ENCODE data around the gene CSGALNACT2. TPM values are rescaled to one million over a fixed set of nuclear protein-coding genes. Genes with fewer than 3 reads are reported as not detected.
A peak's percentile ranks its signal among the peaks of the same experiment; 100 is the strongest.

Gene CSGALNACT2
- total and polyA plus RNA-seq, 11 donors, result 2.6 to 17.7 (median 8.8) TPM

DNA sequence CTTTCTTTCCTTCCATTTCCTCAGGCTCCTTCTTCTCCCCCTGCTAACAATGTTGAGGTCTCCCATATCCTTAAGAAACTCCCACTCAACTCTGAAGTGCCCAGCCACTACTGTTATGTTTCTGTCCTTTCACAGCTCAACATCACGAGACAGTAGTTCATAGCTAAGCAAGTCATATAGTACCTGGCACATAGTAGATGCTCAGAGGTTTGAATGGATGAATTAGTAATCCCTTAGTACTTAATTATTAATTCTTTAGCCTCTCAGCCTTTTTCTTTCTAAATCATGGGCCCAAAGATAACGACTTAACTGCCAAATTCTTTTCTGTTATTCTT, 22.6 kb downstream of the CSGALNACT2 start:
- WGBS, 4 donors, result 91 to 93% (median 93%) methylated on average over 2 of the region's 2 CpGs
- peaks cover 0 to 40% (median 0%) of the 10 kb centered on the region in 12 donors for H3K4me1 ChIP-seq
- H3K27ac ChIP-seq, result peak overlapping the region in 1 of 12 donors; percentile 61
- peaks cover 0 to 47% (median 29%) of the 10 kb centered on the region in 9 donors for H3K36me3 ChIP-seq
- DNase-seq, result no peak
- intact Hi-C loops (cut with DNase I), result no loop called here
- no peaks in the 10 kb centered on the region for H3K27me3 ChIP-seq
- no peak overlapping the region for H3K4me3 ChIP-seq
- ATAC-seq, result no peak
- TF ChIP-seq POLR2A (IDR thresholded peaks at IDR 0.05) (no peak), CTCF (IDR thresholded peaks at IDR 0.05) (no peak)
- no peaks in the 10 kb centered on the region for H3K9me3 ChIP-seq

DNA sequence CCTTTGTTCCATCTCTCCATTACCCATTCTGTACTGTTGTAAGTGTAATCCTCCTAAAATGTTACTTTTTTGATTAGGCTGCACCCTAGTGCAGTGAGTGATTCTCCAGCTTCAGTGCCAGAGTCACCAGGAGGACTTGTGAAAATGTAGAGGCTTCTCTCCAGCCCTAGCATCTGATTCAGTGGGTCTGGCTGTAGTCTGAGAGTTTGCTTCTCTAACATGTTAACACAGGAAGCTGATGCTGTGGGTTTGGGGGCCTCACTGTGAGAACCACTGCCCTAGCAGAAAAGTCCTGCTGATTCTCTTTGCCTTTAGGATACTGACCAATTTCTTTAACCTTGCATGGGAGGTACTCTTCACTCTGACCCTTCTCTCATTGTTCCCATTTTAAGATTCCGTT, 24.4 kb downstream of the CSGALNACT2 start:
- Histone ChIP-seq H3K4me1 (peaks cover 0 to 33% (median 0%) of the 10 kb centered on the region in 12 donors), H3K27me3 (no peaks in the 10 kb centered on the region), H3K27ac (no peak overlapping the region), H3K4me3 (no peak overlapping the region), H3K36me3 (peaks cover 0 to 57% (median 39%) of the 10 kb centered on the region in 9 donors), H3K9me3 (no peaks in the 10 kb centered on the region)
- no peak for ATAC-seq
- TF ChIP-seq POLR2A (IDR thresholded peaks at IDR 0.05), result no peak
- no peak for TF ChIP-seq CTCF (IDR thresholded peaks at IDR 0.05)
- 87 to 97% (median 92%) methylated on average over 1 of the region's 1 CpG for WGBS, 4 donors
- no peak for DNase-seq
- intact Hi-C loops (cut with DNase I), result no loop called here

- Histone ChIP-seq H3K27ac (no peak overlapping the region), H3K4me3 (no peak overlapping the region), H3K36me3 (peaks cover 0 to 79% (median 52%) of the 10 kb centered on the region in 9 donors), H3K9me3 (no peaks in the 10 kb centered on the region), H3K27me3 (no peaks in the 10 kb centered on the region), H3K4me1 (peaks cover 0 to 20% (median 0%) of the 10 kb centered on the region in 12 donors)
- intact Hi-C loops (cut with DNase I), result no loop called here
- ATAC-seq (no peak), DNase-seq (no peak)
- 86 to 92% (median 88%) methylated on average over 6 of the region's 6 CpGs for WGBS, 4 donors
- TF ChIP-seq POLR2A (IDR thresholded peaks at IDR 0.05) (no peak), CTCF (IDR thresholded peaks at IDR 0.05) (no peak)
Observed at GRCh38 chr10:43166207-43166879, 28.1 kb downstream of the CSGALNACT2 start.

DNA sequence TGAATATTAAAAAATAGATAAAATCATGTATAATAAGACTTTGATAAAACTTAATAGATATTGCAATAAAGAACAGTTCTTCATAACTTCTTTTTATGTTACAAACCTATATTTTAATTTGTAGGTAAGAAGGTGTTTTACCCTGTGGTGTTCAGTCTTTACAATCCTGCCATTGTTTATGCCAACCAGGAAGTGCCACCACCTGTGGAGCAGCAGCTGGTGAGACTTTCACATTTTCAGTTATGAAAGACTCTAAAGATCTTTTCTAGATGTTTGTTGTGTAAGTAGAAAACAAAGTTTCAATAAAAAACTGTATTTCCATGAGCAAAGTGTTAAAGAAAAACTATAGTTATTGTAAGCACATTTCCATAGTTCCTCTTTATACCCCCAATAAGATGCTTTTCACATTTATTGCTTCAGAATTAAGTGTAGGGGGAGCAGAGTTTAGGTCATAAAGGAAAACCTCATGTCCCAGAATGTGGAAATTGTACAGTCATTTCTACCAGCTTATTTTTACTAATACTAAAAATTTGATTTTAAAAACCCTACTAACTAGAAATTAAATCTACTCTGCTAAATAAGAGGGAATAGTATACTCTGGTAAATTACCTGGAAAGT, 28.7 kb downstream of the CSGALNACT2 start:
- Histone ChIP-seq H3K4me1 (peaks cover 0 to 18% (median 0%) of the 10 kb centered on the region in 12 donors), H3K27me3 (no peaks in the 10 kb centered on the region), H3K27ac (no peak overlapping the region), H3K4me3 (no peak overlapping the region), H3K9me3 (no peaks in the 10 kb centered on the region), H3K36me3 (peaks cover 0 to 79% (median 52%) of the 10 kb centered on the region in 9 donors)
- ATAC-seq, result no peak
- no peak for DNase-seq
- TF ChIP-seq CTCF (IDR thresholded peaks at IDR 0.05) (no peak), POLR2A (IDR thresholded peaks at IDR 0.05) (no peak)
- intact Hi-C loops (cut with DNase I), result no loop called here
